HCEC 1CT (cell line): ENCODE measurements around the gene ICAM3.
"Not testable (repeated sequence)": the region's sequence is repeated elsewhere in the genome, so short reads cannot be mapped to it uniquely, and the experiment has no call there.

Experiments used
- DNase-seq: peaks from one replicate; pipeline ENCODE4 v3.0.0-alpha.2; 2017

ICAM3 gene

DNA sequence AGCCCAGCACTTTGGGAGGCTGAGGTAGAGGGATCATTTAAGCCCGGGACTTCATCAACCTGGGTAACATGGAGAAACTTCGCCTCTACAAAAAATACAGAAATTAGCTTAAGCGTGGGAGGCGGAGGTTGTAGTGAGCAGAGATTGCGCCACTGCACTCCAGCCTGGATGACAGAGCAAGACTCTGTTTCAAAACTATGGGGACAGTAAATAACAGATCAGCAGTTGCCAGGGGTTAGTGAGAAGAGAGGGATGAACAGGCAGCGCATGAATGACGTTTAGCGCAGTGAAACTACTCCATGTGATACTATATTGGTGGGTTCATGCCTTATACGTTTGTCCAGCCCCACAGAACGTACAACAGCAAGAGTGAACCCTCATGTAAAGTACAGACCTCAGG is 7.1 kb upstream of the ICAM3 start:
- DNase-seq = no peak

DNA sequence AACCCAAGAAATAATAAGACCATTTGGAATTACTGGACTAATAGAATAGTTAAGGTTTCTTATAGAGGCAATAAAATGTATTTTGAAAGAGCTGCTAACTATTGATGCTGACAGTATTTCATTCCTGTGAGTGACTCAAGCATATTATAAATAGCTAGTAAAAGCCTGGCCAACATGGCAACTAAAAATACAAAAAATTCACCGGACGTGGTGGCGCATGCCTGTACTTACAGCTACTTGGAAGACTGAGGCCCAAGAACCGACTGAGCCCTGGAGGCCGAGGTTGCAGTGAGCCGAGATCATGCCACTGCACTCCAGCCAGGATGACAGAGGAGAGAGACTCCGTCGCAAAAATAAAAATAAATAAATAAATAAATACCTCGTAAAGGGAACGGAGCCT is 5.4 kb upstream of the ICAM3 start:
- no peak for DNase-seq

DNA sequence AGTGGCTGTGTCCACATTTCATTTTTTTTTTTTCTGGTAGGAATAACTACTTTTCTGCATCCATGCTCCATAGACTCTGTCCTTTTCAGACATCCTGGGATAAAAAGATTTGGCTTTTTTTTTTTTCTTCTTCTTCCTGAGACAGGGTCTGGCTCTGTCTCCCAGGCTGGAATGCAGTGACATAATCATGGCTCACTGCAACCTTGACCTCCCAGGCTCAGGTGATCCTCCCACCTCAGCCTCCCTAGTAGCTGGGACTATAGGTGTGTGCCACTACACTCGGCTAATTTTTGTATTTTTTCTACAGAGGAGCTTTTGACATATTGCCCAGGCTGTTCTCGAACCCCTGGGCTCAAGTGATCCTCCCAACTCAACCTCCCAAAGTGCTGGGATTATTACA is 4.1 kb upstream of the ICAM3 start:
- no peak for DNase-seq

DNA sequence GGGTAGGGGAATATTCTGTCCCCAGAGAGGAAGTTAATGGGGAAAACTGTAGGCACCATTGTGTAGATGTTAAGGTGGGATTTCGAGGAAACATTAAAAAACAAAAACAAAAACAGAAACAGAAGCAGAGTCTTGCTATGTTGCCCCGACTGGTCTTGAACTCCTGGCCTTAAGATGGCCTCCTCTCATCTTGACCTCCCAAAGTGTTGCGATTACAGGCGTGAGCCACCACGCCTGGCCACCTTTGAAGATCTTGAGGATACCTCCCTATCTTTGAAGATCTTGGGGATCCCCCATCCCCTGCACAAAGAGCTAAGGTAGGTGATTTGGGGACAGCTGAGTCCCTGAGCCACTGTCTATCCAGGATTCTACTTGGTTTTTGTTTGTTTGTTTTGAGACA is 553 bp upstream of the ICAM3 start:
- no peak for DNase-seq

DNA sequence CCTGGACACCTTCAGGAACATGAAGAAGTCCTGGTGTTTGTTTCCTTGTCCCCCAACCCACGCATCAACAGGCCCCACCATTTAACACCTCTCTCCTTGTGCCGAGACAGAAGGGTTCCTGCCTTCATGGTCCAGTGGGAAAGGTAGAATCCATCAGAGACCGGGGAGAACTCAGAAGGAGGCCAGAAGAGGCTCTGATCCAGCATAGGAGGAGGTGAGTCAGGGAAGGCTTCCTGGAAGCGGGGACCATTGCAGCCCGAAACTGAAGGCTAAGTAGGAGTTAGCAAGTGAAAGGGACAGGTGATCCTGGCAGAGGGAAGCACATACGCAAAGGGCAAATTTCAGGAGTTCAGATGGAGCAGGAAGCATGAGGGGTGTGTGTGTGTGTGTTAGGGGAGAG is 484 bp downstream of the ICAM3 start:
- no peak for DNase-seq

DNA sequence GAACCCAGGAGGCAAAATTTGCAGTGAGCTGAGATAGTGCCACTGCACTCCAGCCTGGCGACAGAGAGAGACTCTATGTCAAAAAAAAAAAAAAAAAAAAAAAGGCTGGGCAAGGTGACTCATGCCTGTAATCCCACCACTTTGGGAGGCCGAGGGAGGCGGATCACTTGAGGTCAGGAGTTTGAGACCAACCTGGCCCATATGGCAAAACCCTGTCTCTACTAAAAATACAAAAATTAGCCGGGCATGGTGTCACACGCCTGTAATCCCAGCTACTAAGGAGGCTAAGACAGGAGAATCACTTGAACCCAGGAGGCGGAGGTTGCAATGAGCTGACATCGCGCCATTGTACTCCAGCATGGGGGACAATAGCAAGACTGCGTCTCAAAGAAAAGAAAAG is 2.7 kb downstream of the ICAM3 start:
- DNase-seq = not testable (repeated sequence)

DNA sequence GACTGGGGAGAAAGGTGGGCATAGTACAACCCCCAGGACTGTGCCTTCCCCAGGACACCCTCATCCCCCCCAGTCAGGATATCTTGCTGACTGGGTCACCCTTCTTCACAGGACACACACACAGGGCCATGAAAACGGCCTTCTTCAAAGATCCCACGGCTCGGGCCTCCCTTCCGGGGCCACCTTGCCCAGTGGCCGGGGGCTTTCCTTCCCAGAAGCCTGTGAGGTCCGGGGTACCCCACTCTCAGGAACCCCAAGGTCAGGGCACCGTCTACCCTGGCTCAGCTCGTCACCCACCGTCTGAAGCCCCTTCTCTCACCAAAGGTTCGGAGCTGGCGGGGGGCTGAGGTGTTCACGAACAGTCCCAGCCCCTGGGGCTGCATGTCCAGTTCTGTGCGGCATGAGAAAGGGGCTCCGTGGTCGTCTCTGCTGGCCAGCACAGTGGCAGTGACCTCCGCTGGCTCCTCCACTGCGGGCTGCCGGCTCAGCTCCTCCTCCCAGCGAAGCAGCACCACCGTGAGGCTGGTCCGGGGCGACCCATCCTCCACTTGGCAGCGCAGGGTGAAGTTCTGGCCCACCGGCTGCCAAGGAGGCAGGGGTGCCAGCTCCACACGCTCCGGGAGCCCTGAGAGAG is 4.0 kb downstream of the ICAM3 start:
- DNase-seq = no peak

DNA sequence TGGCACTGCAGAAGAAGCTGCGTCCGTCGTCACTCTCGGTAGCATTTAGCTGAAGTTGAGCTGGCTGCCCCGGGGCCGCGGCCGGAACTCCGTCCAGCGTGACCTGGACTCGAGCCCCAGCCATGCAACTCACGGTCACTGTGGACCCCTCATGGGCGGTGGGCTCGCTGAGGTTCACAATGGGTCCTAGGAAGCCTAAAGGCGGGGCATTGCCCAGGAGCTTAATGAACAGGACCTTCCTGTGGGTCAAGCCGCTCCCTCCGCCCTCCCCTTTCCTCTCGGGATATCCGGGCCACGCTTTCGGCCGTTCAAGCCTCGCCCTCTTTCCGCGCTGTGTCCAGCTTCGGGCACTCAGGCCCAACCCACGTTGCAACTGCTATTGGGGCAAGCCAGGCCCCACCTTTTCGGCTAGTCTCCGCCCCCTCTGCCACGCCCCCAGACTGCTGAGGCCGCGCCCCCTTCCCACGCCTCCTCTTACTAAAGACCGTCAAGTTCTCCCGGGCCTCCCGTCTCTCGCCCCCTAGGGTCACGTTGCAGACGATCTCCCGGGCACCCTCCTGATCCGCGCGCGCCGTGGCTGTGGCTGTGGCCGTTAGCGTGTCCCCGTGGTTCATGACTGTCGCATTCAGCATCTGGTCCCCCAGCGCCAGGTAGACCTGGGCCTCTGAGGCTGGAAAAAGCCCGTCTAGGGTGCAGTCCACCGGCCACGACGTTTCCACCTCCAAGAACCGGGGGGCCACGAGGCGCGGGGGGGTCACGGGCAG is 4.7 kb downstream of the ICAM3 start:
- peak; percentile 96 for DNase-seq

DNA sequence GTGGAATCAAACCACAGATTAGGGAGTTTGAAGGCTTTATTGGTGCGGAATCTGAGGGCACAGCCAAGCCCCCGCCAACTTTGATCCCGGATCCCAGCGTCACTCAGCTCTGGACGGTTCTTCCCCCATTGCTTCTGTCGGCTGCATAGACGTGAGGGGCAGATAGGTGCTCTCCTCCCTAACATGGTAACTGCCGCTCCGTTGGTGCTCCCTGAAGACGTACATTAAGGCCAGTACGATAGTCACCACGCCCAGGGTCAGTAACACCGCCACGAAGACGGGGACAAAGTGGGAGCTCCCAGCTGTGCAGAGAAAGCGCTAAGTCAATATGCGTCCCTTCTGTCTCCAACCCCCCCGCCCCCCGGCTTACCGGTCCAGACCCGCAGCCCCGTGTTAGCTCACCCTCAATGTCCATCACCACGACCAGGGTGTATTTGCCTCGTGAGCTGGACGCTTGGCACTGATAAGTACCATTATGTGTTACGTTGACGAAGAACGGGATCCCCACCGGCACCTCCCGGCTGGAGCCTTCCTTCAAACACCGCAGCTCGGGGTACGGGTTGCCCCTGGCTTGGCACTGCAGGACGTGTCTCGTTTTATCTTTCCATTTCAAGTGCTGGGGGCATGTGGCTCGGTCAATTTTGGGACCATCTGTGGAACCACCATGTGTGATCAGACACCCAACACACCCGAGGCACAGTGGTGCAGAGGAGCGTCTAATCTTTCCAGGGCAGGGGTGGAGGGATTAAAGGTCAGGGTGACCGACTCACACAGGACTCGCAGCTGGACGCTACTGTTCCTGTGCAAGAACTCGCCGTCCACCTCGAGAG is 5.5 kb downstream of the ICAM3 start:
- no peak for DNase-seq

DNA sequence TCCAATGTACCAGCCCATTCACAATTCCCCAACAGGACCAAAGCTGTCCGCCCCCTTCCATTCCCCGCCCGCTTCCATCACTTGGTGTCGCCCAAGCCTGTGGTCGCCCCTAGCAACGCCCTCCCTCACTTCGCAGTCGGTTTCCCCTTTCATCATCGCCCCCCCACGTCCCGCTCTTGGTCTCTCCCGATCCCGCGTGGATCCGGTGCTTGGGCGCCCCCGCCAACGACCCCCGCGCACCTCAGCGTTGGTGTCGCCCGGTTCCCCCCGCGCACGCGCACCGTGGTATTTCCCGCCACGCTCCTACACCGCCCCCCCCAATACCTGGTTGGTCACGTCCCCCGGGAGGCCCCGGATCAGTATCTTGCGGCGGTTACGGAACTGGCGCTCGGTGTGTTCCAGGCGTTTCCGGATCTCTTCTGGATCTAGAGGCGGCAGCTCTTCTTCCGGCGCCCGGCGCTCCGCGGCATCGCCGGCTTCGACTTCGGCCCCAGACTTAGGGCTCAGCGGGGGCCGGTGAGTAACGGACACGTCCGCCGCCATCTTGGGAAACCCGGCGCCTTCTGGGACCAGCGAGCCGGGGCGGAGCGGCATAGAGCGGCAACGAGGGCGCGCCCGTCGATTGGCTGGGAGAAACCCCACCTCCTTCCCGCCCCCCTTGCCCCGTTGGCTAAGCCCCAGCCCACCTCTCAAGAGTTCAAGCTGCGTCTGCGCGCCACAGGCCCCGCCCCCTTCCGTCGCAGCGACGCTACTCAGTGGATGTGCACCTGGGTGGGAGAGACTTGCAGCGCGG is 6.3 kb downstream of the ICAM3 start, which contains the start of gene RAVER1:
Gene RAVER1 (minus strand): TSS at position 565 of the 793 bp plus-strand sequence. CDS start 22 bp downstream, at position 543.
- DNase-seq = peak; percentile 97

DNA sequence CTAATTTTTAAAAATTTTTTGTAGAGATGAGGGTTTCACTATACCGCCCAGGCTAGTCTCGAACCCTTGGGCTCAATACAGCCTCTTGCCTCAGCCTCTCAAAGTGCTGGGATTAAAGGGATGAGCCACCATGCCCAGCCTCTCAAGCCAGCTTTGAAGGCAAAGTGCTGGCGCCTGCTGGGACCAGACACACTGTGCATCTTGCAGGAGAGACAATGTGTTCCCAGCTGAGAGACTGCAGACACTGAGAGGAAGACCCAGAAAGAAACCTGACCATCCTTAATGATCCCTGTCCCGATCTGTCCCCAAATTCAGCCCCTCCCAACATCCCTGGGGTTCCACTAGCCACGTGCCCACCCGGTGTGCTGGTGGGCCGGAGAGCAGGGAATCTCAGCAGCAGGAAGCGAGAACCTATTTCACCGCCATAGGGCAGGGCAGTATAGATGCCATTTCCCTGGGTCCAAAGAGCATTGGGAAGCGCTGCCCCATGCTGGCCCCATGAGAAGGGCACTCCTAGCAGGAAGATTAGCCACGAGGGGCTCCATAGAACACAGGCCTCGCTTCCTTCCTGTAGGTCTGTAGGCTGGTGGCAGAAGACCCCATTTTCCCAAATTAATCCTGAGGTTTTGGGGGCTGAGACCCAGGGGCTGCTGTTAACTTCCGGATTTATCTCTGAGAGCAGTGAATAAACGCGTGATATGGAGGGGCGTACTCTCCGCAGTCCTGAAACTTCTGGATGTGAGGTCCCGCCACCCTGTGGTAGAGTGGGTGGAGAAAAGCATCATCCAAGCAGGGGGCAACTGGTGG is 7.1 kb downstream of the ICAM3 start:
- DNase-seq = no peak

DNA sequence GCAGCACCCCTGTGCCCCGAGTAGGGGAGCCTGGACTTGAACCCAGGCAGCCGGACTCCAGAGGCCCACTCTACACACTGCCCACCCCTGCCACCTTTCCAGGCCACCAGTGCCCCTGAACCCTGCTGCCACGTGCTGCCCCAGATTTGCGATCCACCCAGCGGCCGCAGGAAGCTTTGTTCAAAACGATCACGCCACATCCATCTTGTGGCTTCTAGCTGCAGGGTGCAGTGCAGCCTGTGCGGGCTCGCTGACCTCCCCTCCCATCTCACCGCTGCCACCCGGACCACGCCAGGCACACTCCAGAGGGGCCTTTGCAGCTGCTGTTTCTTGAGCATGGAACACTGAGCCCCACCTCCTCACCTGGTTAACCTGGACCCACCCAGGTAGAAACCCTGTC is 9.9 kb downstream of the ICAM3 start:
- DNase-seq = no peak

DNA sequence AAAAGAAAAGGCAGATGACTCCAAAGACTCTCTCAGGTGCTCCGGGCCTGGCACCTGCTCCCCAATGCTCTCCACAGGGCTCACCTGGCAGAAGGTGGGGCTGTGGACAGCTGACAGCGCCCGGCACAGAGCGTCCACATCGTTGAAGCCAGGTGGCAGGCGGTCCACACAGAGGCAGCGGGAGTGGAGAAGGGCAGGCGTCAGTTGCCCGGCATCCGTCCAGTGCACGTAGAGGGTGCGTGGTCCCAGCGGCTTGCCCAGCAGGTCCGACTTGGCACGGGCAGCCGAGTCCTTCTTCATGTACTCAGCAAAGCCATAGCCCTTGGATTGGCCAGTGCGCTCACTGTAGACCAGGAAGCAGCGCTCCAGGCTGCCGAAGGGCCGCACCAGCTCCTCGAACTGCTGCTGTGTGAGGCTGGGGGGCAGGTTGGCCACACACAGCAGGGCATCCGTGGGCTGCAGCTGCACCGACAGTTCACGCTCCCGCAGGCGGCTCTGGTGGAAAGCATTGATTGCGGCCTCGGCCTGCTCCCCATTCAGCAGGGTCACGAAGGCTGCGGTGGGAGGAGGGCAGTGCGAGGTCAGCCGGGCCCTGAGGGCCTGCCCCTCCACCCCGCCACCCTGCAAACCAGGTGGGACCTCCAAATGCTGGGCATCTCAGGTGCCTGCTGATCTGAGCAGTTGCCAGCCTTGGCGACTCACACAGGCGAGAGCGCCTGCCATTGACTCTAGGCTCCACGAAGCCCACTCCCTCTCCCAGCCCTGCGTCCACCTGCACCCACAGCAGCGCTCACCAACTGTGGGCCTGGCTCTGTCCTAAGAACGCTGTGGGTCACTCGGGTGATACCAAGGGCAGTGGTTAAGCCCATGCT is 10.6 kb downstream of the ICAM3 start:
- DNase-seq = no peak

DNA sequence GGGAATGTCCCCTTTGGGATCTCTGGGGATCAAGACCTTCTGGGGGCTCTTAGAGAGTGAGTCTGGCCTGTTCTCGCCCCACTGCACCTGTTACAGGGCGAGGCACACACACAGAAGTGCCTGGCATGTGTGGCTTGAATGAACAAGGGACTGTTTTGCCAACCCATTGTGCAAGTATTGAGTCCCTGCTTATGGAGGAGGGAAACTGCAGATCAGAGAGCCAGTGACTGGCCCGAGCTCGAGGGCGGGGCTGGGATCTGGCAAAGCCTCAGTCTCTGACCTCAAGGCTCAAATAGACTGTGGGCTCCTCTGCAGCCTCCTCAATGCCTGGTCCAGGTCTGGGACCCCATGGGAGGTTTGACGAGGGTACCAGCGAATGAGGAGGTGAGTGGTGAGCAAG is 11.6 kb downstream of the ICAM3 start:
- no peak for DNase-seq

DNA sequence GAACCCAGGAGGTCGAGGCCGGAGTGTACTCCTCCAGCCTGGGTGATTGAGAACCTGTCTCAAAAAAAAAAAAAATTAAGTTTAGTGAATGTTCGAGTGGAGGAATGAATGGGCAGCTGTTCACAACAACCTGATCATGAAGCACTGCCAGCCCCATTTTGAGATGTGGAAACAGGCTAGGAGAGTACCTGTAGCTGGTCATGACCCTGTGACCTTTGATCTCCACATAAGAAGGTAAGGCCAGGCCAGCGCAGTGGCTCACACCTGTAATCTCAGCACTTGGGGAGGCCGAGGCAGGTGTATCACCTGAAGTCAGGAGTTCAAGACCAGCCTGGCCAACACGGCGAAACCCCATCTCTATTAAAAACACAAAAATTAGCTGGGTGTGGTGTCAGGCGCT is 13.7 kb downstream of the ICAM3 start:
- DNase-seq = no peak

DNA sequence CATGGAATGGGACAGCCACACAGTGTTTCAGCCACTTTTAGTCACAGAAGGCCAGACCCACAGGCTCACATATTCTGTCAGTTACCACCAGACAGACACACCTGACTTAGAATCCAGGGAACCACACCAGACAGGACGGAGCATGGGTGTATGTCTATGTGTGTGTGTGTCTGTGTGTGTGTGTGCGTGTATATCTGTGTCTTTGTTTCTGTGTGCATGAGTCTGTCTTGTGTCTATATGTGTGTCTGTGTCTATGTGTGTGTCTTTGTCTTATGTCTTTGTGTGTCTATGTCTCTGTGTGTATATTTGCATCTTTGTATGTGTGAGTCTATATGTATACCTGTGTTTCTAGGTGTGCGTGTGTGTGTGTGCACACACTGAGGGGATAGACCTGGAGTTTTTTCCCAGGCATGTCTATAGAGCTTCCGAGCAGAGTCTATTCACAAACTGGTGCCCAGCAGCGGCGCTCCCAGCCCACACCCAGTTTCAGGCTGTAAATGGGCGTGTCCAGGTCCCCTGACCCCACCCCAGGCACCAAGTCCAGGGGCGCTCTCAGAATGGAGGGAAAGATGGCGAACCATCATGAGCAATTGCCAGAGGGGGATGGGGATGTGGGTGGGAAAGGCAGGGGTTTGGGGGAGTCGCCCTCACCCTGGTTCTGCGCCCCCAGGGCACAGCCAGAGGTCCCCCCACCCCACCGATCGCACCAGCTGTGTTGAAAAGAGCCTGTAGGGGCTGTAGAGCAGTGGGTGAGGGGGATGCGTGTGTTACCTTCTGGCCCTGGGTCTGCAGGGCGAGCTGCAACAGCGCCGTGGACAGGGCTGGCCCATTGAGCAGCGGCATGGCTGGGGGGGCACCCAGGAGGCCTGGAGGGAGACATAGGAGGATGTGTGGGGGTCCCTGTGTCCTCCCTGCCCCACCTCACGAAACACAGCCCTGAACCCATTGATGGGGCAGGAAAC is 17.3 kb downstream of the ICAM3 start:
- DNase-seq = no peak

DNA sequence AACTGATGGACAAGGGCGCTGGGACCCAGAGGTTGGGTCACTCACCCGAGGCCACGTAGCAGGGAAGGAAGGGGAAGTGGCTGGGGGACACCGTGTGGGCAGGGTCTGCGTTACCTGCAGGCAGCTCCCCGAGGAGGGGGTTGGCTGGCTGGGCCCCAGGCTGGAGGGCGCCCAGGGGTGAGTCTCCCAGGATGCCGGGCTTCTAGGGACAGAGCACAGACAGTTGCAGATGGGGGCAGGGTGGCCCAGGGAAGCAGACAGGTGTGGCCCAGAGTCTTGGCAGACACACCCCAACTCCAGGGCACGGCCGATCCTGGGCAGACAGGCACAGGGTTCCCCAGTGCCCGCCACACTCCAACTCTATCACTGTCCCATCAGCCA is 18.0 kb downstream of the ICAM3 start:
- DNase-seq = no peak

DNA sequence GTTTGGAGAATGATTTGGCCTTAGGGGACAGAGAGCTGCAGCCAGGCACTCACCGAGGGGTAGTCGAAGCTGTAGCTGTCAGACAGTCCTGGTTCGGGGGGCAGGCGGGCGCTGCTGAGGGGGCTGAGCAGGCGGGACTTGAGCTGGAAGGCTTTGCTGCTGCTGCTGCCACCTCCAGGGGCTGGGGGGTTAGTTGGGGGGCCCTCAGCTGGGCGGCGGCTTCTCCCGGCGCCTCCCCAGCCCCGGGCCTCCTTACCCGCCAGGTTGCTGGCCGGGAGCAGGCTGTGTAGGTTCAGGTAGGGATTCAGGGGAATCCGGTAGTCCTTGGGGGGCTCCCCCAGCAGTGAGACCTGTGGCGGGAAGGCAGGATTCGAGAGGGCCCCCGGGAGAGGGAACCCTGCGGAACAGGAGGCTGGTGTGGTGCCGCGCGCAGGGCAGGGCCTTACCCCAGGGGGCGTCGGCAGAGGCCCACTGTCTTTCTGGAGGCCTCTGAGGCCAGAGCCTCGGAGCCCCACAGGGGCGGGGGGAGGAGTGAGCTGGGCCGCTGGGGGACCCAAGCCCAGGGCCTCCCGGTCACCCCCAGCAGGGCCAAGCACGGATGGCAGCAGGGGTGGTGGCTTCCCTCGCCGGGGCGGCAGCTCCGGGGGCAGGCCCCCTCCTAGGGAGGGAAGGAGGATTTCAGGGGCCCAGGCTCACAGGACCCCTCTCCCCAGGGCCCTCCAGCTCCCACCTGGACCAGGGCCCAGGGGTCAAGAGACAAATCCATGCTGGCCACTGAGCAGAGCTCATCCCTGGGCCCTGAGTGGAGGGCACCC is 18.6 kb downstream of the ICAM3 start:
- DNase-seq = no peak
